Stimulated activated CD4-positive, alpha-beta T cell treated with anti-CD3 and anti-CD28 coated beads, Interleukin-2, amount 100 ng/mL, for 24 hours (primary cell): Measurements from ENCODE around the gene ZNF593OS.

Source experiments
- DNase-seq, 2 donors: peaks; one replicate each; pipeline ENCODE4 v3.0.0-alpha.2; 2020

ZNF593OS gene

DNA sequence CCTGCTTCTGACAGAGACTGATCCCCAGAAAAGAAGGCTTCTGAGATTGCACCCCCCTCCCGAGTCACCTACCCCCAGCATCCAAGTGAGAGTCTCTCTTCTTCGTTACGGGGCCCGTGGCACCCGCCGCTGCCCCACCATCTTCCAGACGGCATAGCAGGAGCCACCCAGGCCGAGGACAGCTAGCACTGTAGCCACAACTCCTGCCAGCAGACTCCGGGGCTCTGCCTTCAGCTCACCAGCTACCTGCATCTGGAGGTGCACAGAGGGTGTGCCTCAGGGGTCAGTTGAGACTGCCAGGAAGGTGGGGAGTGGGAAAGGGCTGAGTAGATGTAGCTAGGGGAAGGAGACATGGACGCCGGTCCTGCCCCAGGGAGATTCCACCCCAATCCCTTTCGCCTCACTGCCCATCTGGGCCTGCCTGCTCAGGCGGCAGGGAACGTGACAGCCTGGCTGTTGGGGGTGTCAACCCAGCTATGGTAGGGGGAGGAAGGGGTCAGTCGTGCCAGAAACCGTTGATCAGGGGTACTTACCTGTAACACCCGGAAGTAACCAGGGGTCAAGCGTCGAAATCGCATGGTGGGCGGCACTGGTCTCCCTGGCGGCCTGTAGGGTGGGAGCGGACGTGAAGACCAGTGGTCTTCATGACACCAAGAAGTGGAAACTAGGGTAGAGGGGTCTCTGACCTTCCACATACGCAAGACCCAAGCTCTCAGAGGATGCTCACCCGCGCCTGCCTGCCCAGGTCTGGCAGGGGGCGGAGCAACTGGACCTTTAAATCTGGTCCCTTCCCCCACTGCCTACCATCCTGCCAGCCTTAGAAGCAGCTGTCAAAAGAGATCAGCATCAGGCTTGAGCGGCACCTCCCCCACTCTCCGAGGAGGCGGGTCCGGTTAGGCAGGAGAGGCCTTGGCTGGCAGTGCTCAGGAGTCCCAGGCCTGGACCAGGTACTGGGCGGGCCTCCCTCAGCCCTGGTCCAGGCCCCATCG is at the start of gene ZNF593OS:
Gene ZNF593OS (minus strand): TSS at position 749 of the 989 bp plus-strand sequence. CDS start 171 bp downstream, at position 578.
- DNase-seq, result no peak

DNA sequence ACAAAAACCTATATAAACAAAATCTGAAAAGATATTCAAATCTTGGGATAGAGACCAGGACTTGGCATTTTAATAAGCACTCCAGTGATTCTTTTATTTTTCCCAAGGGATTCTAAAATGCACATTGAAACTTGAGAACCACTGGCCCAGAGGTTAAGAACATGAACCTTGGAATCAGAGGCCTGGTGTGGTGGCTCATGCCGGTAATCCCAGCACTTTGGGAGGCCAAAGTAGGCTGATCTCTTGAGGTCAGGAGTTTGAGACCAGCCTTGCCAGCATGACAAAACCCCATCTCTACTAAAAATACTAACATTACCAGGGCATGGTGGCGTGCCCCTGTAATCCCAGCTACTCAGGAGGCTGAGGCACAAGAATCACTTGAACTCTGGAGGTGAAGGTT is 49.5 kb upstream of the ZNF593OS start:
- DNase-seq, result no peak

- DNase-seq, result no peak
Observed at GRCh38 chr1:26220199-26220912, 48.7 kb upstream of the ZNF593OS start.

- no peak for DNase-seq
Observed at GRCh38 chr1:26218906-26219494, 47.4 kb upstream of the ZNF593OS start.

DNA sequence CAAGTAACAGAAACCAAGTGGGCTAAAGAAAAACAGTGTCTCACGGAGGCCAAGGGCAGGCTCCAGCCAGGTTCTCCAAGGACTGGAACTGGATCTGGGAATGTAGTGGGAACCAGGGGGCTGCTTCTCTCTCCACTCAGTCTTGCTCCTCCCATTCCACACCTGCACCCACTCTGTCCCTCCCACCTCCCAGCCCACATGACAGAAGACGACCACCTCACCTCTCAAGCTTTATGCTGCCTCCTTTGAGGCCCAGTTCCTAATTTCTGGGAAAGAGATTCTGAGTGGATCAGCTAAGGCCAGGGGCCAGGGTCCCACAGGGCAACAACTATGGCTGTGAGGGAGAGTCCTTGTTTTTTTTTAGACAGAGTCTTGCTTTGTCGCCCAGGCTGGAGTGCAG is 43.6 kb upstream of the ZNF593OS start:
- no peak for DNase-seq

DNA sequence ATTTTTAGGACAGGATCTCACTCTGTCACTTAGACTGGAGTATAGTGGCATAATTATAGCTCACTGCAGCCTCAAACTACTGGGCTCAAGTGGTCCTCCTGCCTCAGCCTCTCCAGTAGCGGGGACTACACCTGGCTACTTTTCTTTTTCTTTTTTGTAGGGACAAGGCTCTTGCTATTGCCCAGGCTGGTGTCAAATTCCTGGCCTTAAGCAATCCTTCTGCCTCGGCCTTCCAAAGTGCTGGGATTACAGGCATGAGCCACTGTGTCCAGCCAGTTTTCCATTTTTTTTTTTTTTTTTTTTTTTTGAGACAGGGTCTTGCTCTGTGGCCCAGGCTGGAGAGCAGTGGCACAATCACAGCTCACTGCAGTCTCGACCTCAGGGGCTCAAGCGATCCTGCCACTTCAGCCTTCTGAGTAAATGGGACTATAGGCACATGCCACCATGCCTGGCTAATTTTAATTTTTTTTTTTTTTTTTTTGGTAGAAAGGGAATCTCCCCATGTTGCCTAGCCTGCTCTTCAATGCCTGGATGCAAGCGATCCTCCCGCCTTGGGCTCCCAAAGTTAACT is 41.8 kb upstream of the ZNF593OS start:
- no peak for DNase-seq

GRCh38 chr1:26212726-26213125 is 41.1 kb upstream of the ZNF593OS start:
- no peak for DNase-seq

DNA sequence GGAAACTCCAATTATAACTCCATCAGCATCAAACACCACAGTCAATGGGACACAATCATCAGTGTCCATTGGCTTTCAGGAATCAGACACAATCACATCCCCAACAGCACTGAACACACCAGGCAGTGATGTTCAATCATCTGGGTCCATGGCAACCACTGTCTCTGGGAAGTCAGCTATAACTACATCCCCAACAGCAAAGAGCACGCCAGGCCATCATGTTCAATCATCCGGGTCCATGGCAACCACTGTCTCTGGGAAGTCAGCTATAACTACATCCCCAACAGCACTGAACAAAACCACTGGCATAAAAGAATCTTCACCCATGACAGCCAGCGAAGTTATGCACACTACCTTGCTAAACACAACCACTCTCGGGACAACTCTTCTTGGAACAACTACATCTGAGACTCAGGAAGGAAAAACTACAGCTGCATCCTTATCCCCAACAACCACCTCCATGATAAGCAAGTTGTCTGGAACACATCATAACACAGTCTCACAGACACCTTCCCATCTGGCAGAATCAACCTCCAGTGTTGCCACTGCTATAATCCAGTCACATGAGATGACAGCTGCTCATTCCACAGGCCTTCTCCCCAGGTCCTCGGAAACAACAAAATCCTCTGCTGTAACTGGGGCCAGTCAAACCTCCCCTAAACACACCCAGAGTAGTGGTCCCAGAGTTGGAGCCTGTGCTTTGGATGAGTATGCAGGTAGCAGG is 38.7 kb upstream of the ZNF593OS start:
- DNase-seq, result no peak

DNA sequence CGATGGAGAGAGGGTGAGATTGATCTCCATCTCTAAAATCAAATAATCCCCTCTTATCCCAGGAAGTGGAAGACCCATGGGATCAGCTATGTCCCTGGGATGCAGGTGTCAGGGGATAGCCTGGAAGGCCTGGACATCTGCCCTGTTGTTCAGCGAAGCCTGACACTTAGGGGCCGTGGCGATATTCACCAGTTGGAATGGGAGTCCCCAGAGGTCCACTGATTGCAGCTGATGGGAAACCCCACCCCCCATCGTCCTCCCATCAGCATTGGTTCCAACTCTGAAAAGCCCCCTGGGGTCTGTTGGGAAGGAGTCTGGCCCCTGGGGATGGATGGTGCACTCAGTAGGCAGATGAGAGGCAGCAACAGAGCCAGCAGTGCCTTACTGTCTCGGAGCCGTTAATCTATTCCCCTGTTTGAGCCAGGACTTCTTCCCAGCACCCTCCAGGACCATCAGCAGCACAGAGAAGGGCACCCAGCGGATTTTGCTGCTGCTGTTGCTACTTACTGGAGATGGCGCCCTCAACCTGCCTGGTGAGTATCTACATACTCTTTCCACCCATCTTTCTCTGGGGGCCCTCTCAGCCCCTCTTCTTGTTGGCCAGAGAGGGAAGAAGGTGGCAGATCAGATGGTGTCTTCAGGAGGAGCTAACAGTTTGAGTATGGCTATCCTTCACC is 32.1 kb upstream of the ZNF593OS start:
- no peak for DNase-seq

DNA sequence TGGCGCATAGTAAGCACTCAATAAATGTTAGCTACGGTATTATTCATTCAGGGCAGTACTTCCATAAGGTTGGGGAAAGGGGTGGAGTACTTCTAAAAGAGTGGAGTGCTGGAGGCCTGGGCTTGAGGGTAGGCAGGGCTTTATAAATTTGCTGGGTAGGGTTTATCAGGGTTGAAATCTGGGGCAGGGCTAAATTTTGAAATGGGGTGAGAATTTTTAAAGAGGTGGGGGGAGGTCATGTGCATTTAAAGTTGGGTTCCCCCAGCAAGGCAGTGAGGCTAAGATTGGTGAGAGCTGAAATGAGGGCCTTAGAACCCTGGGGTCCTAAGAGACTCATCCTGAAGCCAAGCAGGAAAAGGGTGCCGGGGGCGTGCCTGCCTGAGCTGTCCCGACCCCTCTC is 28.8 kb upstream of the ZNF593OS start:
- no peak for DNase-seq

- no peak for DNase-seq
Observed at GRCh38 chr1:26197813-26198212, 26.2 kb upstream of the ZNF593OS start.

GRCh38 chr1:26197301-26197700 is 25.7 kb upstream of the ZNF593OS start:
- DNase-seq, result no peak

DNA sequence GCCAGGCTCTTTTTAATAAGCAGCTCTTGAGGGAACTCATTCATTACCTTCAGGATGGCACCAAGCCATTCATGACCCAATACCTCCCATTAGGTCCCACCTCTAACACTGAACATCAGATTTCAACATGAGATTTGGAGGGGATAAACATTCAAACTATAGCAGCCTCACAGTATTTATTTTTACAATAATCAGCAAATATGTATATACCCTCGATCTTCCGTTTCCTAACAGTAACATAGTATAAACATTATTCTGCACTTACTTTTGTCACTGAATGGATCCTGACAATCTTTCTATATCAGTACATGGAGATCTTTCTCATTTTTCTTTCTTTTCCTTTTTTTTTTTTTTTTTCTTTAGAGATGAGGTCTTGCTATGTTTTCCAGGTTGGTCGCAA is 24.2 kb upstream of the ZNF593OS start:
- DNase-seq, result no peak

- DNase-seq, result no peak
Observed at GRCh38 chr1:26191739-26192138, 20.1 kb upstream of the ZNF593OS start.

- no peak for DNase-seq
Observed at GRCh38 chr1:26190373-26190987, 18.8 kb upstream of the ZNF593OS start, which contains the start of gene CATSPER4. Gene CATSPER4, plus strand, starts transcription at chr1:26190602. Its CDS starts 26 bp downstream, at chr1:26190628.

DNA sequence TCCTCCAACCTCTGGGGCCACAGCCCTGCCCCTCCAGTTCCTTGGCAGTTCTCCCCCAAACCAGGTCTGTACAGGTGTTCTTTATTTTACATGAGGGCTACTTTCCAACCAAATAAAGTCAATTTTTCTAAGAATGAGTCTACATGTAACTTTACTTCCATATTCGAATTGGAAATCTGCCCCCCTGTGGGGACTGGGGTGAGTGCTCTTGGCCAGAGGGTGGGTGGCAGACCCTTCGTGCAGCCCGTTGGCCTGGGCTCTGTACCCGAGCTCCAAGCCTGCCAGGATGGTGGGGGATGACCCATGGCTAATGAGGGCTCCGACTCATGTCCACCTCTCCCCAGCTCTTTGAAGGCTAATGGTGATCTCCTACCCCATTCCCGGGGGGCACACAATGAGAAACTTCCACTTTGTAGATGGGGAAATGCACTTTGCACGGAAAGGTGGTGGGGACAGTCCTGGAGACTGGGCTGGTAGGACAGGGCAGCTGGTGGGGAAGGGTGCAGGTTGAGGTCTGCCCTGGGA is 18.2 kb upstream of the ZNF593OS start:
- no peak for DNase-seq

GRCh38 chr1:26189331-26189730 is 17.7 kb upstream of the ZNF593OS start:
- no peak for DNase-seq

DNA sequence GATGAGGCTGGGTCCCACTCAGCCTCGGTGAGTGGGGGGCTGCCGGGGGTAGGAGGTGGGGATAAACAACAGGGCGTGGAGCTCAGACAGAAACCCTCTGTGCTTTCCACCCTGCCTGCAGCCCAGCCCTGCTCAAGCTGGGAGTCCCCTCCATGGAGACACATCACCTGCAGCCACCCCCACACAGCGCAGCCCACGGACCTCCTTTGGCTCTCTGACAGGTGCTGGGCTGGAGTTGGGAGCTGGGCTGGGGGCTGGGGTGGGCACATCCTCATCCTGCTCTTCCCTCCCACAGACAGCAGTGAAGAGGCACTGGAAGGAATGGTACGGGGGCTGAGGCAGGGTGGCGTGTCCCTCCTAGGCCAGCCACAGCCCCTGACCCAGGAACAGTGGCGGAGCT is 16.8 kb upstream of the ZNF593OS start:
- DNase-seq, result no peak

DNA sequence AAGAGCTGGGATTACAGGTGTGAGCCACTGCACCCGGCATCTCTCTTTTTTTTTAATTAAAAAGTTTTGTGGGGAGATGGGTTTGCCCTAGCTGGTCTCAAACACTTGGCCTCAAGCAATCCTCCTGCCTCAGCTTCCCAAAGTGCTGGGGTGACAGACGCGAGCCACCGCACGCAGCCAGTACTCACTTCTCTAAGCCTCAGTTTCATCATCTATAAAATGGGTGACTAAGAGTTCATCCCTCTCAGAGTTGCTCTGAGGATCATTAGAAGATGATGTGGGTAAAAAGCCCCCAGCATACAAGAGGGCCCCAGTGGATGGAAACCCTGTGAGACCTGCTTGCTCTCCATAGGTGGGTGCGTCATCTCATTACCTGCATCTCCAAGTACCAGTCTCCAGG is 16.2 kb upstream of the ZNF593OS start:
- DNase-seq, result no peak

GRCh38 chr1:26184883-26185282 is 13.3 kb upstream of the ZNF593OS start:
- DNase-seq, result no peak

GRCh38 chr1:26184086-26184485 is 12.5 kb upstream of the ZNF593OS start:
- DNase-seq, result no peak
